GM12891 (cell line): ENCODE measurements around the gene SORCS2.

ENCODE experiments used
- PAX5 ChIP-seq: IDR thresholded peaks from 2 replicates; pipeline ENCODE4 v1.6.1; 2011; ENCODE audit warnings: low read length, moderate library complexity, mild to moderate bottlenecking; ENCODE audit not compliant: insufficient read depth, severe bottlenecking
- POLR2A ChIP-seq: IDR thresholded peaks from 2 replicates; pipeline ENCODE4 v1.6.1; 2011; ENCODE audit warnings: low read depth, low read length, control low read depth
- POLR2AphosphoS5 ChIP-seq: IDR thresholded peaks from 2 replicates; pipeline ENCODE4 v1.6.1; 2011; ENCODE audit warnings: low read depth, low read length, control low read depth
- SPI1 ChIP-seq: IDR thresholded peaks from 2 replicates; pipeline ENCODE4 v1.6.1; 2011; ENCODE audit warnings: low read depth, low read length, control low read depth

GRCh38 chr4:7740866-7741525, 548.7 kb downstream of the SORCS2 start:
- TF ChIP-seq PAX5: no peak
- no peak for TF ChIP-seq SPI1
- no peak for TF ChIP-seq POLR2A
- TF ChIP-seq POLR2AphosphoS5: no peak
